ENCODE data around the gene PKNOX2.

DNA sequence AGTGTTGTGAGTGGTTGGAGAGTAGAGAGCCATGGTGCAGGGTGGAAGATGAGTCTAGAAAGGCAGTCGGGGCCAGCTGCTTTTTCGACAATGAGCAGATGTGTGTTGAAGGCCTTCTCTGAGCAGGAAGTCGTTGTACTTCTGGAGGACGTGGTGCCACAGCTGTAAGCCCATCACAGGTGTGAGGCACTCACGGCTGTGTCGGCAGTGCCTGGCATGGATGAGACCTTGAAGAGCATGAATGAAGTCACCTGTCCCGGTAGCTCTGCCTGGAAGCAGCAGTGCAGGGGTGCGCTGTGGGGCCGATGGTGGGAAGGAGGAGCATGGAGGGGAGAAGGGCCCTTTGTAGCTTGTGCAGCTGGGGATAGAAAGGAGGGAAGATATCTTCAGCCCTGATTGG lies 165.2 kb downstream of the PKNOX2 start:
- TF ChIP-seq, protein P1, sequence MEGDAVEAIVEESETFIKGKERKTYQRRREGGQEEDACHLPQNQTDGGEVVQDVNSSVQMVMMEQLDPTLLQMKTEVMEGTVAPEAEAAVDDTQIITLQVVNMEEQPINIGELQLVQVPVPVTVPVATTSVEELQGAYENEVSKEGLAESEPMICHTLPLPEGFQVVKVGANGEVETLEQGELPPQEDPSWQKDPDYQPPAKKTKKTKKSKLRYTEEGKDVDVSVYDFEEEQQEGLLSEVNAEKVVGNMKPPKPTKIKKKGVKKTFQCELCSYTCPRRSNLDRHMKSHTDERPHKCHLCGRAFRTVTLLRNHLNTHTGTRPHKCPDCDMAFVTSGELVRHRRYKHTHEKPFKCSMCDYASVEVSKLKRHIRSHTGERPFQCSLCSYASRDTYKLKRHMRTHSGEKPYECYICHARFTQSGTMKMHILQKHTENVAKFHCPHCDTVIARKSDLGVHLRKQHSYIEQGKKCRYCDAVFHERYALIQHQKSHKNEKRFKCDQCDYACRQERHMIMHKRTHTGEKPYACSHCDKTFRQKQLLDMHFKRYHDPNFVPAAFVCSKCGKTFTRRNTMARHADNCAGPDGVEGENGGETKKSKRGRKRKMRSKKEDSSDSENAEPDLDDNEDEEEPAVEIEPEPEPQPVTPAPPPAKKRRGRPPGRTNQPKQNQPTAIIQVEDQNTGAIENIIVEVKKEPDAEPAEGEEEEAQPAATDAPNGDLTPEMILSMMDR (IDR thresholded peaks at IDR 0.05): no peak
- TF ChIP-seq POLR2A (IDR thresholded peaks at IDR 0.05): no peak

All from esophagus squamous epithelium (tissue), 4 donors.